NCI-H146 treated with DMSO at 0.1 percent for 48 hours (cell line): ENCODE data around the gene LTA4H.
"Not testable (repeated sequence)": the region's sequence is repeated elsewhere in the genome, so short reads cannot be mapped to it uniquely, and the experiment has no call there.

ENCODE experiments used
- DNase-seq: peaks from one replicate; lab custom pipeline; 2025; ENCODE audit not compliant: unreplicated experiment; lab: John Stamatoyannopoulos, UW

LTA4H gene

GRCh38 chr12:96035283-96036236 is at the start of gene LTA4H:
LTA4H (minus strand) TSS chr12:96035587; CDS start chr12:96035519, 68 bp downstream.
- peak; percentile 99 for DNase-seq

- no peak for DNase-seq
Observed at GRCh38 chr12:96084624-96085023, 49.2 kb upstream of the LTA4H start.

GRCh38 chr12:96083020-96083719 is 47.8 kb upstream of the LTA4H start:
- DNase-seq, result no peak

GRCh38 chr12:96081596-96081995 is 46.2 kb upstream of the LTA4H start:
- DNase-seq, result no peak

- DNase-seq, result no peak
Observed at GRCh38 chr12:96078231-96079135, 43.1 kb upstream of the LTA4H start.

- no peak for DNase-seq
Observed at GRCh38 chr12:96077081-96077480, 41.7 kb upstream of the LTA4H start.

GRCh38 chr12:96075560-96075959 is 40.2 kb upstream of the LTA4H start:
- DNase-seq, result no peak

GRCh38 chr12:96073346-96074330 is 38.3 kb upstream of the LTA4H start:
- no peak for DNase-seq

- peak; percentile 79 for DNase-seq
Observed at GRCh38 chr12:96070670-96071279, 35.4 kb upstream of the LTA4H start.

- DNase-seq, result no peak
Observed at GRCh38 chr12:96069511-96070231, 34.3 kb upstream of the LTA4H start.

GRCh38 chr12:96068636-96069035 is 33.2 kb upstream of the LTA4H start:
- DNase-seq, result no peak

- DNase-seq, result no peak
Observed at GRCh38 chr12:96068111-96068510, 32.7 kb upstream of the LTA4H start.

- not testable (repeated sequence) for DNase-seq
Observed at GRCh38 chr12:96065776-96066175, 30.4 kb upstream of the LTA4H start.

- no peak for DNase-seq
Observed at GRCh38 chr12:96064966-96065365, 29.6 kb upstream of the LTA4H start.

GRCh38 chr12:96064271-96064670 is 28.9 kb upstream of the LTA4H start:
- no peak for DNase-seq

GRCh38 chr12:96063046-96063445 is 27.7 kb upstream of the LTA4H start:
- no peak for DNase-seq

GRCh38 chr12:96061864-96062453 is 26.6 kb upstream of the LTA4H start:
- peak; percentile 50 for DNase-seq

- no peak for DNase-seq
Observed at GRCh38 chr12:96061323-96061722, 25.9 kb upstream of the LTA4H start.
